Gastrocnemius medialis (tissue), 4 donors: ENCODE data around the gene CFAP157.

Source experiments
- CTCF ChIP-seq, 5 experiments: fragments of 450-650 bp in 3 of 5; fragments of 200-600 bp in 2 of 5; sonication (generic) in 2 of 5; IDR thresholded peaks in 4 of 5; conservative IDR thresholded peaks in 1 of 5; 1 replicate in 4 of 5; 2 replicates in 1 of 5; pipeline ENCODE4 v1.5.1; 2016 to 2019; ENCODE audit warnings: antibody characterized with exemption in 5 of 5, mild to moderate bottlenecking in 3 of 5, moderate library complexity in 3 of 5
- POLR2A ChIP-seq, 2 donors: fragments of 450-650 bp; IDR thresholded peaks; one replicate each; pipeline ENCODE4 v1.6.1; 2017; ENCODE audit warnings: antibody characterized with exemption in 2 of 2, mild to moderate bottlenecking in 2 of 2, moderate library complexity in 2 of 2

- no peak for TF ChIP-seq CTCF (IDR thresholded peaks at IDR 0.05 in 4 of 5, conservative IDR thresholded peaks at IDR 0.05 in 1 of 5)
- TF ChIP-seq POLR2A (IDR thresholded peaks at IDR 0.05) = no peak
Measured at GRCh38 chr9:127761491-127761956, 54.7 kb downstream of the CFAP157 start.
